ENCODE measurements around the gene SLC35A5. TPM values are rescaled to one million over a fixed set of nuclear protein-coding genes. Genes with fewer than 3 reads are reported as not detected.

SLC35A5 gene
- total RNA-seq, 4 donors from 2014 or later = 11.5 to 73.4 (median 40.4) TPM

- Histone ChIP-seq H3K36me3 (no peaks in the 10 kb centered on the region), H3K4me1 (peaks cover 0 to under 1% of the 10 kb centered on the region in 2 donors), H3K4me3 (no peak overlapping the region), H3K9me3 (no peaks in the 10 kb centered on the region), H3K27me3 (no peaks in the 10 kb centered on the region), H3K27ac (no peak overlapping the region)
- DNase-seq = no peak
- intact Hi-C loops (cut with DNase I; ENCODE audit: low total_unique reads) = no loop called here
- TF ChIP-seq POLR2A (IDR thresholded peaks at IDR 0.05) (no peak), CTCF (IDR thresholded peaks at IDR 0.05) (no peak)
Observed at GRCh38 chr3:112564940-112565305, 3.1 kb downstream of the SLC35A5 start.

GRCh38 chr3:112568642-112569041 lies 6.8 kb downstream of the SLC35A5 start:
- no peaks in the 10 kb centered on the region for H3K4me1 ChIP-seq
- no peaks in the 10 kb centered on the region for H3K9me3 ChIP-seq
- no peaks in the 10 kb centered on the region for H3K27me3 ChIP-seq
- H3K36me3 ChIP-seq = no peaks in the 10 kb centered on the region
- no peak overlapping the region for H3K27ac ChIP-seq
- no peak for TF ChIP-seq CTCF (IDR thresholded peaks at IDR 0.05)
- no peak for TF ChIP-seq POLR2A (IDR thresholded peaks at IDR 0.05)
- no peak overlapping the region for H3K4me3 ChIP-seq
- intact Hi-C loops (cut with DNase I; ENCODE audit: low total_unique reads) = no loop called here
- no peak for DNase-seq

- H3K4me3 ChIP-seq = no peak overlapping the region
- intact Hi-C loops (cut with DNase I; ENCODE audit: low total_unique reads) = no loop called here
- no peak for DNase-seq
- TF ChIP-seq CTCF (IDR thresholded peaks at IDR 0.05) (no peak), POLR2A (IDR thresholded peaks at IDR 0.05) (no peak)
- H3K4me1 ChIP-seq = no peaks in the 10 kb centered on the region
- H3K36me3 ChIP-seq = no peaks in the 10 kb centered on the region
- no peaks in the 10 kb centered on the region for H3K27me3 ChIP-seq
- H3K9me3 ChIP-seq = no peaks in the 10 kb centered on the region
- no peak overlapping the region for H3K27ac ChIP-seq
Observed at GRCh38 chr3:112569265-112569664, 7.4 kb downstream of the SLC35A5 start.

- Histone ChIP-seq H3K9me3 (no peaks in the 10 kb centered on the region), H3K27me3 (no peaks in the 10 kb centered on the region), H3K4me3 (no peak overlapping the region), H3K4me1 (no peaks in the 10 kb centered on the region), H3K27ac (no peak overlapping the region), H3K36me3 (no peaks in the 10 kb centered on the region)
- intact Hi-C loops (cut with DNase I; ENCODE audit: low total_unique reads) = no loop called here
- TF ChIP-seq POLR2A (IDR thresholded peaks at IDR 0.05) (no peak), CTCF (IDR thresholded peaks at IDR 0.05) (no peak)
- DNase-seq = no peak
Observed at GRCh38 chr3:112572701-112573100, 10.9 kb downstream of the SLC35A5 start.

- Histone ChIP-seq H3K4me1 (no peaks in the 10 kb centered on the region), H3K36me3 (no peaks in the 10 kb centered on the region), H3K4me3 (no peak overlapping the region), H3K27me3 (no peaks in the 10 kb centered on the region), H3K27ac (no peak overlapping the region), H3K9me3 (no peaks in the 10 kb centered on the region)
- DNase-seq = no peak
- TF ChIP-seq POLR2A (IDR thresholded peaks at IDR 0.05) = no peak
- TF ChIP-seq CTCF (IDR thresholded peaks at IDR 0.05) = no peak
- intact Hi-C loops (cut with DNase I; ENCODE audit: low total_unique reads) = no loop called here
Observed at GRCh38 chr3:112579232-112579631, 17.4 kb downstream of the SLC35A5 start.

Measured in uterus (tissue), 4 donors.